GM18519 (cell line): ENCODE data around the gene MAP3K10.

Source experiments
- ATAC-seq: cut with Tn5 transposase; IDR thresholded peaks from one replicate; pipeline ENCODE4 v1.9.1; 2021; ENCODE audit warnings: mild to moderate bottlenecking, moderate library complexity; ENCODE audit not compliant: unreplicated experiment, low FRiP score

MAP3K10 gene

DNA sequence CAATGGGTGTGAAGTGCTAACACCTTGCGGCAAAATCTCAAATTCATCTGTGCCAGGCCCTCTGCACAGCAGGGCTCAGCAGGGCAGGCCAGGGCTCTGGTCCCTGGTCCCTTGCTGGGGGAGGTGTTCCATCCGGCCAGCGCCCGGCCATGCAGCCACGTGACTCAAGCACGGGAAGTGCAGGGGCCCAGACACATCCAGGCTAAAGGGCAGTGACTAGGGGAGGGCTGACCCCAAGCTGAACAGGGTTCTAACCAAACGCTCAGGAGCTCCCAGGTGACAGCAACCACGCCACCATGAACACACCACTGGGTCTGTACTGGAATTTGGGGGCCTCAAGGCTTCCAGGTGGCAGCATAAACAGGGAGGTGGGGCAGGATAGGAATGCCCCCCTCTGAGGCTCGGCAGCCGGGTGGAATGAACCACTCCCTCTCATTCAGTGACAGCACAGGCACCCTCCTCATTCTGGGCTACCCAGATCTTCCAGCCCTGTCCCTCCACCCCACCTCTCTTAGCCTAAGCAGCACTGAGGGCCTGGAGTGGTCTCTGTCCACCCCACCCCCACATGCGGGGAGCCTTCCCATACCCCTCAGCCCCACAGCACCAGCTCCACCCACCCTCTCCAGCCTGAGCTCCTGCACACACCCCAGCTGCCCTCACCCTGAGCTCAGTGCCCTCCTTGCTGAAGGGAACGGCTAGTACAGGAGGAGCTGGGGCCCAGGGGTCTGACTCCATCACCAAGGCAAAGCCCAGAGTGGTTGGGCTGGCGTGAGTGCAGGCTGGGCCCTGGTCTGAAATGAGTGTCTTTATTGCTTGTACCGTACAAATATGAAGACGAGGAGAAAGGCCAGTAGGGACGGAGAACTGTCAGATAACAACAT, 40.6 kb downstream of the MAP3K10 start:
- ATAC-seq, result no peak

DNA sequence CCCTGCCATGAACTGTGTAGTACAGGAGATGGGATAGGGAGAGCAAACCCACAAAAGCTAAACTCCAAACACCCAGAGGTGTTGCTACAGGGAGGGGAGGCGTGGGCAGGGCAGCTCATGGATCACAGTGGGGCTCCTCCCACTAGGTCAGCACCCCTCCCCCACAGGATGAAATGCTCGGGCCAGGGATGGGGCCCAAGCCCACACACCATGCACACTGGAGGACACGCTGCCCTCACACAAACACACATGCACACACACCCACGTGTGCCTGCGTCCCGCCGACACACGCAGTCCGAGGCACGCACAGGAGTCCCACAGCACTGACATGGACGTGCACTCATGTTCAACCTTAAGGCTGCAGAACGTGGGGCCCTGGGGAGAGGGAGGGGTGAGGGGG, 41.3 kb downstream of the MAP3K10 start:
- ATAC-seq, result no peak

DNA sequence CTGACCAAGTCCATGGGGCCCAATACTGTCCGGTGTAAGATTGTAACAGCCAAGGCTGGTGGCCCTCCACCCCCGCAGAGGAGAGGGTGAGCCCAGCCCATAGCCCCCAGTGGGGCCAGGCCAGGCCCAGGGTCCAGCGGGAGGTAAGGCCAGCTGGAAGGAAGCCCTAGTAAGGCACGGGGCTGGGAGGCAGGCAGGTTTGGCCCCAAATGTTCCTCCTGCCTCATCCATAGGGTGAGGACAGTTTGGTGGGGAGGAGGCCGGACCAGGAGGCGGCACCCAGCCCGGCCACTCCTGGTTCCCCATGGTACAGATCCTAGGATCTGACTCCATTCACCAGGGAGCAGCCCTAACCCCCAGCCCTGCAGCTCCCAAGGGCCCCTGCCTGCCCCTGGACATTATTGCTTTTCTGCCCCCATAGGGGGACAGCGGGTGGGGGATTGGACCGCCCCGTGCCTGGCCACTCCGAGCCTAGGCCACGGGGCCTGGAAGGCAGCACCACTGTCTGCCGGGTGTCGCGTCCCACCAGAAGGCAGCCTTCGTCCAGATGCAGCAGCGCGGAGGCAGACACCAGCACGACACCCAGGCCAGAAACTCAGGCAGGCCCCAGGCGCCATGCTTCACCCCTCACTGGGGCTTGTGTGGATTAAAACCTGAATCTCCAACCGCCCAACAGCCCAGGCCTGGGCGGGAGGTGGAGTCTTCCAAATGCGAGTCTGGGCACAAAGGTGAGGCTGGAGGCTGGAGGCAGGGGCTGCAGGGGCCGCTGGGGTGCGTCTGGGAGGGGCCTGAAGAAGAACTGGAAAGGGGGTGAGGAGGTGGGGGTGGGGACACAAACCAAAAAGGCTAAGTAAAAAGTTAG, 42.0 kb downstream of the MAP3K10 start:
- ATAC-seq, result no peak

DNA sequence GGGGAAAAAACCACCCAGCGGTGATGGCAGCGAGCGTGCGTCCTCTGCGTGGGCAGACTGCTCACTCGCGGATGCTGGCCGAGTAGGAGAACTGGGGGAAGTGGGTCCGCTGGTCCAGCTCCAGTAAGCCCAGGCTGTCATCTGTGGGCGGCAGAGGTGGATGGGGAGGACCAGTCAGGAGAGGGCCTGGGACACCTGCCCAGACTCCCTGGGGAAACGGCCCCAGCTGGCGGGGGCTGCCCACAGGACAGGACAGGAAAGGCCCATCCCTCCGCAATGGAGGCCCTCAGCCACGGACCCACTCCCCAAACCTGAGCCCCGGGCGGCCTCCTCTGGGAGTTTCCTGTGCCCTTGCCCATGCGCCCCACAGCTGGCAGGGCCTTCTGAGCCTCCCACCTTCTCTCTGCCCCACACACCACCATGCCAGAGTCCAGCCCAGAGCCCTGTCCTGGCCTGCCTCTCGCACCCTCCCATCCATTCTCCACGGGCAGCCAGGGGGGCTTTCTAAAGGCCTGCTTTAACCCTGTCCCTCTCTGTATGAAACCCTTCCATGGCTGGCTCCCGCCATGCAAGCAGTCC, 42.7 kb downstream of the MAP3K10 start:
- ATAC-seq, result no peak

DNA sequence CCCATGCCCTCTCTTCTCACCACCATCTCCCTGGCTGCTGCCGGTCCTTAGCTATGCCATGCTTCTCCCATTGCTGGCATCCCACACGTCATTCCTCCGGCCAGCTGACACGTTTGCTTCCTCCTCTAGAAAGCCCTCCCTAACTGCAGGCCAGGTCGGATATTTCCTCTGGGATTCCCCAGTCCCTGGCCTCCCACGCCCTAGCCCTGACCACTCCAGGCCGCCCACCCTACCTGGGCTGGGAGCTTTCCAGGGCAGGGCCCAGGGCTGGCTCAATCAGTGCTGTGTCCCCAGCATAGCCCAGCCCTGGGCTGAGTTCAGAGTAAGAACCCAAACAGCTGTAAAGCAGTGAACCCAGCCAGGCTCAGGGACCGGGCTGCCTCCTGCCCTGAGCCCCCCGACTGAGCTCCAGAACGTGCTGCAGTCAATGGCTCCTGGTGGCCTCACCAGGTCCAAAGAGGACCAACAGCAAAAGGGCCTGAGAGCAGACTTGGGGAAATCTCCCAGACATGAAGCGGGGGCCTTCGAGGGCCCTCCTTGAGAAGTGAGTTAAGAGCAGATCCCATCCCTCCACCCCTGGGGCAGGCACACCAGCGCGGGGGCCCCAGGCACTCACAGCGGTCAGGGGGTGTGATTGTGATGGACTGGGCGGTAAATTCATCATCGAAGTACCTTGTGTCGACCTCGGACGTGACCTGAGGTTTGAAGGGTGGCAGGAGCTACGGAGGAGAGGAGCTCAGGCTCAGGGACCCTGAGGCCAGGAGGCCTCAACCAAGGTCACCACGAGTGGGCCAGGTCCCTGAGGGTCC, 43.4 kb downstream of the MAP3K10 start:
- no peak for ATAC-seq

DNA sequence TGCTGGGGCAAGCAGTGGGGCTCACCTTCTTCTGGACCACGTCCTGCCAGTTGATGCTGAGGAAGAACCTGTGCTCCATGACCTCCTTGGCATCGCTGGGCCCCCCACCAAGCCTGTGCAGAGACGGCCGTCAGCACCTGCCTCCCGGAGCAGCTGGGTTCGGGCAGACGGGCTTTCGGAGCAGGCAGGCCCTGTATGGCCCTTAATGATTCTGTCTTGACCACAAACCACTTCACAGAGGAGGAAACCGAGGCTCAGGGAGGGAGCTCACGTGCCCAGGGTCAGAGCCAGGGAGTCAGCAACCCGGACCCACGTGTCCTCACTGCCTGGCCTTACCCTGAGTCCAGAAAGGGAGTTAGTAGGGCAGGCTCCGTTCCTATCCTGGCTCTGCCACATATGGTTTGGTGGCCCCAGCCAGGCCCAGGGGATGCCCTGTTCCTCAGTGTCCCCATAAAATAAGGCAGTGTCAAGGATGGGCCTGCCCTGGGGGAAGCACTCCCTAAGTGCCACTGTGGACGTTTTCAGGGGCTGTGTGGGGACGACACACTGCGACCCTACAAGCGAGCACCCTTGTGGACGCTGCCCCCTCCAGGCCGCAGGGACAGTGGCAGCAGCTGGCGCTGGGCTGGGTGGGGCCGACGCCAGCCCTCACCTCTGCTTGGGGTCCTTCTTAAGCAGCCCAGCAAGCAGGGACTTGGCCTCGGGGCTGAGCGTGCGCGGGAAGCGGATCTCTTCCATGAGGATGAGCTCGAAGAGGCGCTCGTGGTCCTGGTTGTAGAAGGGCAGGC, 44.2 kb downstream of the MAP3K10 start:
- ATAC-seq, result no peak

DNA sequence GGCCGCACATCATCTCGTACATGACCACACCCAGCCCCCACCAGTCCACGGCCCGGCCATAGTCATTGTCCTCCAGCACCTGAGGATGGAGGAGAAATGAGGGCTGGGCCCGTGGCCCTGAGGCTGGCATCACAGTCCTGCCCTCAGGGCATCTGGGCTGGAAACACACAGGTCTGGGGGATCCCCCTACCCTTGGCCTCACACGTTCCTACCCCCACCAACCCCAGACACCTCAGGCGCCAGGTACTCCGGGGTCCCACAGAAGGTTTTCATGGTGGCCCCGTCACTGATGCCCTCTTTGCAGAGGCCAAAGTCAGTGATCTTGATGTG, 44.8 kb downstream of the MAP3K10 start:
- ATAC-seq, result no peak

DNA sequence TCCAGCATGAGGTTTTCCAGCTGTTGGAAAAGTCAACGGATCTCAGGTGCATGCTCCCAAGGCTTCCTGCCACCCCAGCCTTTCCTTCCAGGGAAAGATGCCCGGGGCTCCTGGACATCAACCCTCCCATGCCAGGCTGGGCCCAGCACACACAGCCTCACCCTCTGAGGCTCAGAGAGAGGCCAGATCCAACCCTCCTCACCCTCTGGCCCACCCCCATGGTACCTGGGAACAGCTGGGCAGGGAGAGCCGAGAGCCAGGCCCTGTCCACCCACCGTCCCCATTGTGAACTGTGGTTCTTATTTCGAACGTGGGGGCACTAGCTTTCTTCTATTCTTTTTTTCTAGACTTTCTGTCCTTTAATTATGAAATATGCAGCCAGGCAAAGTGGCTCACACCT, 45.1 kb downstream of the MAP3K10 start:
- no peak for ATAC-seq

DNA sequence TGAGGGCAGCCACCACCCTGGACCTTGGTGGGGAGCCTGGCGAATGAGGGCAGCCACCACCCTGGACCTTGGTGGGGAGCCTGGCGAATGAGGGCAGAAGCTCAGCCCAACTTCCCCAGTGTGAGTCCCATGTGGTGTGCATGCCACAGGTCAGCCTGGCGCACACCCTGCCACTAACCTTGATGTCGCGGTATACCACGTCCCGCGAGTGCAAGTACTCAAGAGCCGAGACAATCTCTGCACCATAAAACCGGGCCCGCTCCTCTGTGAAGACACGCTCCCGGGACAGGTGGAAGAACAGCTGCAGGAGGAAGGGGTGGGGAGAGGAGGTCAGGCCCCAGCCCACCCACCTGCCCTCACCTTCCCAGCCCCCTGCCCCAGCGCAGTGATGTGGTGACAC, 46.6 kb downstream of the MAP3K10 start:
- ATAC-seq, result no peak

DNA sequence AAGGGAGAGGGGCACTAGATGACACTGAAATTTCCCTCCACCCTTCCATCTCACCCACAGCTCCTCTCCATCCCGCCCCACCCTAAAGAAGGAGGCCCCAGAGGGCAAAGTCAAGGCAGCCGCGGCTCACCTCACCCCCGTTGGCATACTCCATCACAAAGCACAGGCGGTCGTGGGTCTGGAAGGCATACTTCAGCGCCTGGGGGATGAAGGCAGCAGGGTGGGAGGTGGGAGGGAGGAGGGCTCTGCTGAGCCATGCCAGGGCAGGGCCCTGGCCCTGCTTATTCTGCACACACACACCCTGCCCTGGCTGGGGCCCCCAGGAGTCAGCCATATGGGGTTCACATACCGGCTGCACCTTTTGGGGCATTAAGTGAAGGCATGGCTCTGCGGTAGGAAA, 47.5 kb downstream of the MAP3K10 start:
- ATAC-seq, result no peak

DNA sequence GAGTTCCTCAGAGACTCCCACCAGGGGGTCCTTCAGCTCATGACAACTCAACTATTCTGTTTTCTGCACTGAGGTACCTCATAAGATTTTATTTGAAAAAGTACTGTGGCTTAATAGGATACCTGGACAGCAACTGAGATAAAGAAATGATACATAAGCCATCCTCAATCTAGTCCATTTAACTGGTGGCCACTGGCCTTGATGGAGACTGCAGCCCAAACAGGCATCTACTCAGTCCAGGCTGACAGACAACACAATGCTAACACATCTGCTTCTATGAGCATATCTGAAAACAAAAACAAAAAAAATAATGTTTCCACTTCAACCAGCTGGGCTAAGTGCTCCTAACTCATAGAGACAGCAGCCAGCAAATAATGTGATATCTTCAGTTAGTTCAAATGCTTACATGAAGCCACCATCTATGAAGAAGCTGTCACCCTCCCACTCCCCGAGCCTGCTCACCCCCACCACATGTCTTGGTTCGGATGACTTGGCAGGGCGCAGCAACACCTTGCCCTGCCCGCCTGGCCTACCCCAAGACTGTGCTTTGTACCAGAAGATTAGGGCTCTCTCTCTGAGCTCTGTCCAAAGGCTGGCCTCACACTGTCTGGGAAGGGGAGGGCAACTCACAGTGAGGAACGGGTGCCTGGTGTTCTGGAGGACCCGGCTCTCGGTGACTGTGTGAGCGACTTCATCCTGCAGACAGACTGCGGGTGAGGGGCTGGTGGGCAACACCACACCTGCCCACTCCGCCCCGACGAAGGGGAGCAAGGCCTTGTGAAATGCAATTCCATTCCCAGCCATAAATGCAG, 48.4 kb downstream of the MAP3K10 start:
- ATAC-seq, result no peak

DNA sequence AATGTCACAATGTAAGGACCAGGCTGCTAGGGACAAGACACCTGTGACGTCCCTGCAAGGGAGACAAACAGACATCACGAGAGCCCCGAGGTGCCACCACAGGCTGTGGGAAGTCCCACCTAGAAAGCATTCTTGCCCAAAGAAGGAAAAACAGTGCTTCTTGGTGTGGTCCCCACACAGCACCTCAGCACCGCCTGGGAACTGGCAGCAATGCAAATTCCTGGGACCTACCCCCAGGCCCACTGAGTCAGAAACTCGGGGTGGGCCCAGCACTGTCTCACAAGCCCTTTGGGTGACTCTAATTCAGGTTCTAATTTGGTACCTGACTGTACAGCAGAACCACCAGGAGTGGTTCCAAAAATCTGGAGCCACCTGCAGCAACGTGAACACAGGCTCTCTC, 49.1 kb downstream of the MAP3K10 start:
- no peak for ATAC-seq

DNA sequence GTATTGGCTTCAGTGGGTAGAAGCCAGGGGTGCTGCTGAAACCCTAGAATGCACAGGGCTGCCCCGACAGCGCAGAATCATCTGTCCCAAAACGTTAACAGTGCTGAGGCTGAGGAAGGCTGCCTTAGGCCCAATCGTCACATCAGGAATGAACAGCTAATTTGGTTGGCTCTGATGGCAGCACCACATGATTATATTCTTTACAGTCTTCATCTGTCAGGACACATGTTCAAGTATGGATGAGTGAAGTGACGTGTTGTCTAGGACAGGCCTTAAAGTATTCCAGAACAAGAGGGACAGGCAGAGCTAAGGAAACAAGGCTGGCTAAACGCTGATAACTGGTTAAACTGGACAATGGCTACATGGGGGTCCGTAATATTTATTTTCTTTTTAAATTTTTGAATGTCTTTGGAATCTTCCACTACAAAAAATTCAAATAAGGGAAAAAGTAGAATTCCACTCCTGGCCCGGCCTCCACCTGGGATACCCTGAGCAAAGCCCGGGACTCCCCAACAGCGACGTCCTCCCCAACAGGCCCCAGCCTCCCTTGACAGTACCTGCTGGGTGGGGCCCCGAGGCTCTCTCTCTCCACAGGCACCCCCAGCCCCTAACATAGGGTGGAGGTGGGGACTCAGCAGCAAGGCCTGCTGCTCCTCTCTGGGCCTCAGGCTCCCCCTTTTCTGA, 50.0 kb downstream of the MAP3K10 start:
- ATAC-seq, result no peak

DNA sequence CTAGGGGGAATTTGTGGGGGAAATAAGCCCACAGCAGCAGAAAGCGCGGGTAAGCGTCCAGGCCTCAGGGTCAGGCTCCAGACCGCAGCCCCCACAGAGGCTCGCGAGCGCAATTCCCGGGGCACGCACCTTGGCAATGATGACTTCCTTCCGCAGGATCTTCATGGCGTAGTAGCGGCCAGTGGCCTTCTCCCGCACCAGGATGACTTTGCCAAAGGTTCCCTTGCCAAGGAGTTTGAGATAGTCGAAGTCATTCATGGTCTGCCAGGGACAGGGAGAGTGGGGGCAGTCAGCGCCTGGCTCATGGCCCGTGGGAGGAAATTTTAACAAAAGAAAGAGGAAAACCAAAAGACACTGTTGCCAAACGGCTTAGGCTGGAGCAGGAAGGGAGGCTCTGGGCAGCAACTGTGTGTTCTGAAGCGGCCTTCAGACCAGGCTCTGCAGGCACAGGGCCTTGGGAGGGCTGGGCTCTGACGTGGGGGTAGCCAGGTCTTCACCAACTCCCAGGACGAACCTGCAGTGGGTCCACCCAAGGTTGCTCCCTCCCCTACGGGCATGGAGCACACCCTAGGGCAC, 50.7 kb downstream of the MAP3K10 start:
- no peak for ATAC-seq

DNA sequence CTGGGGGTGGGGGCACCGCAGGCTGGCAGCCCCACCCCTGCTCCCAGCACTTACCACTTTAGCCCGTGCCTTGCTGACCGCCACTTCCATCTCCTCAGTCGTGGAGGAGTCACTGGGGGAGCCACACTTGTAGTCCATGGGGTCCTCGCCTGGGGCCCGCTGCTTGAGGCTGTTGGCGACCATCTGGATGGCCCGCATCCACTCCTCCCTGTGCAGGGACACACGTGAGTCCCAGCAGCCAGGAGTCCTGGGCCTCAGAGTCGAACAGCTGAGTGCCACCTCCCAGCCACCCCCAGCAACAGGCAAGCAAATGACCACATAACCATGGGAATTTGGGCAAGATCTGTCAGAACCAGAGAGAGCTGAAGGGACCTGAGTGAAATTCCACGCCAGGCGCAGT, 51.3 kb downstream of the MAP3K10 start:
- ATAC-seq, result no peak

DNA sequence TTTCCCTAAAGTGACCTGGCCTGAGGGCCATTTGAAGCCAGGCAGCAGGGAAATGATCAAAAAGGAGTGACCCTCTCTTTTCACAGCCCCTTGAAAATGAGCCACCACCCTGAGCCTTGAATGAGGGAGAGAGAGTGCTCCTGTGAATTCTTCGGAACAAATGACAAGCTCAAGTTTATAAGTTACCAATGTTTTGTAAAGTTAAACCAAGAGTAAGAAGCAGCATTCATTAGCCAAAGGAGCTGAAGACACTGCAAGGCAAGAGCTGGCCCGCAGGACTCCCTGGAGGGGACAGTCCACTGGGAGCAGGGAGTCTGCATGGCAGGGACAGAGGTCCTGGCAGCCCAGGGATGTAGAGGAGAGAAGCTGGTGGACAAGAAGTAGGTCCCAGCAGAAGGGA, 52.0 kb downstream of the MAP3K10 start:
- no peak for ATAC-seq

DNA sequence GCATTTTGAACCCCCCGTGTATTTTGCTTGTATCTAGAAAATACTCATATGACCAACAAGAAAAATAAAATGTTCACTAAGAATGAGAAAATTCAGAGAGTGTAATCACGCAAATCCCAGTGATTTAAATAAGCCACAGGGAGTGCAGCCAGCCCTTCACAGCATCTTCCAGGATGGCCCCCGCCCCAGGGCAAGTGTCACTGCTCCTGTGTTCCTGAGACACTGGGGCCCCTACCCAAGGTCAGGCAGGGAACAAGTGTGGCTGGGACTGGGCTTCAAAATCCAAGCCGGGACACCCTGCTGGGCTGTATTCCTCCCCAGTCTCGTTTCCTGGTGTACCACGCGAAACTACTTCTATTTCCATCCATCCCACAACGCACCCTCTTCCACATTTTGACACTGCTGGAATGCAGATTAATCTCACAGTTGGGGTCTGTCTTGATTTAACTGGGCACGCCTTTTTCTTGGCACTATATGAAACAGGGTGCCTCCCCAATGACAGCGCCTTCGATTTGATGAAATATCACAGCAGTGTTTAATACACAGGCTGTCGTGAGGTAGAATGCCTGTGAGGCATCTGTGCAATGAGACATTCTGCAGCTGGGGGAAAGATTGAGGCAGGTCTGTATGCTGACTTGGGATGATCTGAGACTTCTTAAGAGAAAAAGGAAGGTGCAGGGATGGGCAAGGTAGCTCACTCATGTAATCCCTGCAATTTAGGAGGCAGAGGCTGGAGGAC, 53.5 kb downstream of the MAP3K10 start:
- no peak for ATAC-seq
